ENCODE measurements around the gene LSM3. TPM values are rescaled to one million over a fixed set of nuclear protein-coding genes. Genes with fewer than 3 reads are reported as not detected.

The LSM3 gene
- total RNA-seq, 2 donors from 2014 or later: 15.1 to 15.2 TPM

DNA sequence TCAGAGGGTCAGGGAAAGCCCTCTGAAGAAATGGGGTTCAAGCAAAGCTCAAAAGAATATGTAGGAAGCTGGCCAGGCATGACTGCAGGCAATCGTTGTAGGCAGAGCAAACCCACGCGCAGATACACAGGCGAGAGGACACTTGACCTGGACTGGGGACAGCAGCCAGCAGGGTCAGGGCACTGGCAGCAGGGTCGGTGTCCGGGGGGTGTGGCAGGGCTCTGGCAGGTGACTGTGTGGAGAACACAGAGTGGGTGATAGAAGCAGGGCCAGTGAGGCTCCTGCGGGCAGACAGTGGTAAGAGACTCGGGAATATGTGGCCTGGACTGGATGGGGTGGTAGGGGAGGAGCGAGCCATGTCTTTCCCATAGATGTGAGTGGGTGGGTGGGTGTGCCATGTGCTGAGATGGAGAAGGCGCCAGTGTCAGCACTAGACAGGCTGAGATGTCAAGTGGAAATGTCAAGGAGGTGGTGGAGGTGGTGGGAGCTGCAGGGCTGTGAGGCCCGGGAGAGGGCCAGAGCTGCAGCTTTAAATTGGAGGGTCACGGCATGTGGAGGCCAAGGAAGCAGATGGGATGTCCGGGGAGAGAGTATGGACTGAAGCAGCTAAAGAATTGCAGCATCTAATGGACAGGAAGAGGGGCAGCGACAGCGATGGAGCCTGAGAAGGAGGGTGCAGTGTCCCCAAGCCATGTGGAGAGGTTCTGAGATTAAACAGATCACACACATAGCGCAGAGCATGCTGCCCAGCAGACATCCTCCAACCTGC is 40.3 kb upstream of the LSM3 start:
- DNase-seq (ENCODE audit: low spot score) (peak; percentile 25), ATAC-seq (no peak)
- Mint-ChIP-seq H3K4me3 (no peak overlapping the region), H3K27me3 (no peaks in the 10 kb centered on the region), H3K4me1 (ENCODE audit: low read depth in 2 of 2) (peaks cover 22 to 28% of the 10 kb centered on the region in 2 donors), H3K36me3 (no peaks in the 10 kb centered on the region), H3K9me3 (no peaks in the 10 kb centered on the region), H3K27ac (no peak overlapping the region)

GRCh38 chr3:14138878-14139655 is 39.5 kb upstream of the LSM3 start:
- Mint-ChIP-seq H3K27ac (no peak overlapping the region), H3K9me3 (no peaks in the 10 kb centered on the region), H3K4me1 (ENCODE audit: low read depth in 2 of 2) (peaks cover 26 to 32% of the 10 kb centered on the region in 2 donors), H3K36me3 (no peaks in the 10 kb centered on the region), H3K27me3 (no peaks in the 10 kb centered on the region), H3K4me3 (no peak overlapping the region)
- DNase-seq (ENCODE audit: low spot score) (peak; percentile 54), ATAC-seq (no peak)

GRCh38 chr3:14139771-14140170 is 38.8 kb upstream of the LSM3 start:
- Mint-ChIP-seq H3K4me3 (no peak overlapping the region), H3K4me1 (ENCODE audit: low read depth in 2 of 2) (peaks cover 33 to 38% of the 10 kb centered on the region in 2 donors), H3K9me3 (no peaks in the 10 kb centered on the region), H3K27me3 (no peaks in the 10 kb centered on the region), H3K27ac (no peak overlapping the region), H3K36me3 (no peaks in the 10 kb centered on the region)
- no peak for ATAC-seq
- peak; percentile 48 for DNase-seq (ENCODE audit: low spot score)

DNA sequence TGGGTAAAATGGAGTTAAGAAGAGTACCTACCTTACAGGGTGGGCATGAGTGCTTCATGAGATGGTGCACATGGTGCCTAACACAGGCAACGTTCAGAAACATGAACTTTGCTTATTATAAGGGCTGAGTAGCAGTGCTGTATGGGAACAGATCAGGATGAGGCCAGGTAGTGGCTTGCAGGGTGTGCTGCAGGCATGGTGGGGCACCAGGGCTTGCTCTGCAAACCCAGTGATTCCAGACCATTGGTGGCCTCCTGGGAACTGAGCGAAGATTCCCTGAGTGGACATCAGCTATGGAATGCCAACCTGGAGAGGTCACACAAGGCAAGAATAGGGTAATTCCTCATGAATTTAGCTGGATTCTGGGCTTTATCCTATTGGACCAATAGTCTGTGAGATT is 37.9 kb upstream of the LSM3 start:
- Mint-ChIP-seq H3K36me3 (no peaks in the 10 kb centered on the region), H3K27ac (no peak overlapping the region), H3K4me3 (no peak overlapping the region), H3K4me1 (ENCODE audit: low read depth in 2 of 2) (peaks cover 40 to 43% of the 10 kb centered on the region in 2 donors), H3K9me3 (no peaks in the 10 kb centered on the region), H3K27me3 (no peaks in the 10 kb centered on the region)
- no peak for DNase-seq (ENCODE audit: low spot score)
- ATAC-seq: no peak

- Mint-ChIP-seq H3K27ac (peak overlapping the region; percentile 94 to 95), H3K4me1 (ENCODE audit: low read depth in 2 of 2) (peaks cover 44 to 45% of the 10 kb centered on the region in 2 donors), H3K9me3 (no peaks in the 10 kb centered on the region), H3K4me3 (peak overlapping the region; percentile 80), H3K36me3 (no peaks in the 10 kb centered on the region), H3K27me3 (no peaks in the 10 kb centered on the region)
- ATAC-seq: no peak
- peak; percentile 54 for DNase-seq (ENCODE audit: low spot score)
These were observed 37.5 kb upstream of the LSM3 start for GRCh38 chr3:14141144-14141543.

- no peaks in the 10 kb centered on the region for H3K27me3 Mint-ChIP-seq
- H3K4me1 Mint-ChIP-seq (ENCODE audit: low read depth in 2 of 2): peaks cover 47 to 48% of the 10 kb centered on the region in 2 donors
These were observed 36.8 kb upstream of the LSM3 start for GRCh38 chr3:14141602-14142341.

GRCh38 chr3:14142567-14143270 is 35.9 kb upstream of the LSM3 start:
- H3K27ac Mint-ChIP-seq: peak overlapping the region; percentile 94 to 95
- peaks cover 4% of the 10 kb centered on the region for H3K36me3 Mint-ChIP-seq
- H3K4me3 Mint-ChIP-seq: peak overlapping the region; percentile 80
- DNase-seq (ENCODE audit: low spot score) (peak; percentile 67), ATAC-seq (no peak)
- H3K9me3 Mint-ChIP-seq: no peaks in the 10 kb centered on the region
- H3K27me3 Mint-ChIP-seq: no peaks in the 10 kb centered on the region
- peaks cover 47 to 48% of the 10 kb centered on the region in 2 donors for H3K4me1 Mint-ChIP-seq (ENCODE audit: low read depth in 2 of 2)

More at GRCh38 chr3:14141602-14142341, 36.8 kb upstream of the LSM3 start:
- DNase-seq (ENCODE audit: low spot score) (peak; percentile 50), ATAC-seq (peak in 1 of 2 donors; percentile 5)
- no peaks in the 10 kb centered on the region for H3K36me3 Mint-ChIP-seq
- no peaks in the 10 kb centered on the region for H3K9me3 Mint-ChIP-seq
- peak overlapping the region; percentile 94 to 95 for H3K27ac Mint-ChIP-seq
- peak overlapping the region; percentile 80 for H3K4me3 Mint-ChIP-seq

DNA sequence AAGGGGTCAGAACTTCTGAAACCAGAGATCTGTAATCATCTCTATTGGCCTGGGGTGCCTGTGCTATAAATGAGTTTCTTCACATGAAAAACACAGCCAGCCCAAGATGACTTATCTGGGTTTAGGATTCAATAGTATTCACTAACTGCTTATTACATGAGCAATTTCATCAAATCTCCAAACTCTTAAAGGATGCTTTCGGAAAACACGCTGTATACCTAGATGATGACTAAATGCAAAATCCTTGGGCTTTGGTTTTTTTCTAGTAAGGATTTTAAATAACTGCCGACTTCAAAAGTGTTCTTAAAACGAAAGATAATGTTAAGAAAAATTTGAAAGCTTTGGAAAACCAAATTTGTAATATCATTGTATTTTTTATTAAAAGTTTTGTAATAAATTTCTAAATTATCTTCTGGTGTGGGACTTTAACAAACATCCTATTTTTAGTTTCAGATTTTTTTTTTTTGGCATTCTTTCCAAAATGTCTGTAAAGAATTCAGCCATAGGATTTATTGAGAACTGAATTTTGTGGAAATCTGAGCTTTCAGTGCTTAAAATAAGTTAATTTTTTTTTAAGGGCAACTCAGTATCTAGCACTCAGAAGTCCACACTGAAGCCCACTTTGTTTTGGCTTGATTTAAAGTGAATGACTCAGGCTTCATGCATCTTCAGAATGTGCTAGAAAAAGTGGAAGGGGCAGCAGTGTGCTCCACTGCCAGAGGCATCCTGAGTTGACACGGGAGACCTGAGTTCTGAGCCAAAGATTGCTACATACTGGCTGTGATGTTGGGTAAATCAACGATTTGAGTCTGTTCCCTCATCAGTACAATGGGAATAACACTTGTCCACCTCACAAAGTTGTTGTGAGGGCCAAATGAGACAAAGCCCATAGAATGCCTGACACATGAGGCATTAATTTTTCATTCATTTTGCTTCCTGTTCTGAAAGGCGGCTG is 35.1 kb upstream of the LSM3 start:
- Mint-ChIP-seq H3K27ac (peak overlapping the region; percentile 94 to 95), H3K4me3 (peak overlapping the region; percentile 80), H3K27me3 (no peaks in the 10 kb centered on the region), H3K4me1 (ENCODE audit: low read depth in 2 of 2) (peaks cover 47 to 48% of the 10 kb centered on the region in 2 donors), H3K9me3 (no peaks in the 10 kb centered on the region), H3K36me3 (peaks cover 4% of the 10 kb centered on the region)
- no peak for ATAC-seq
- DNase-seq (ENCODE audit: low spot score): no peak

DNA sequence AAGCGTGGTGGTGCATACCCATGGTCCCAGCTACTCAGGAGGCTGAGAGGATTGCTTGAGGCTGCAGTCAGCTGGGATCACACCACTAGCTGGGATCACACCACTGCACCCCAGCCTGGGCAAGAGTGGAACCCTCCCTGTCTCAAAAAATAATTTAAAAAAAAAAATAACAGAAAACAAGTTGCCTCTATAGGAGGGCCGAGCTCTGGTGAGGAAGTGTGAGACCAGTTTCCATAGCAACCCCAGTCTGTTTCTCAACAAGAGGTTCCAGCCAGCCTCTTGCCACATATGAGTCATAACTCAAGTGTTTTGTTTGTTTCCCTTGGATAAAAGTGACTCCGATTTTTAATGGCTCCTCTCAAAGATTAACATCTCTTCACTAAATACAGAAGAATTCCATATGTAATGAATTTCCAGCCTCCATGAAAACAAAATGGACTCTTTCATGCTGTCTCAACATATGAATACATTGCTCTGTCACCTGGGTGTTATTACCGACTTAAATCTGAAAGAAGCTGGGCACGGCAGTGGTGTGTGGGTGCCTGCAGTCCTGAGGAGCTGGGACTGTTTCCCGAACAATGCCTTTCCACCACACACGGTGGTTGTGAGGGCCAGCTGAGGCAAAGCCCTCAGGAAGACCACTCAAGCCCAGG is 34.1 kb upstream of the LSM3 start:
- ATAC-seq: peak; percentile 89 to 91
- peak; percentile 87 for DNase-seq (ENCODE audit: low spot score)
- Mint-ChIP-seq H3K27me3 (no peaks in the 10 kb centered on the region), H3K27ac (peak overlapping the region; percentile 89 to 94), H3K4me1 (ENCODE audit: low read depth in 2 of 2) (peaks cover 46 to 47% of the 10 kb centered on the region in 2 donors), H3K4me3 (peak overlapping the region; percentile 76), H3K9me3 (no peaks in the 10 kb centered on the region), H3K36me3 (peaks cover 4% of the 10 kb centered on the region)

DNA sequence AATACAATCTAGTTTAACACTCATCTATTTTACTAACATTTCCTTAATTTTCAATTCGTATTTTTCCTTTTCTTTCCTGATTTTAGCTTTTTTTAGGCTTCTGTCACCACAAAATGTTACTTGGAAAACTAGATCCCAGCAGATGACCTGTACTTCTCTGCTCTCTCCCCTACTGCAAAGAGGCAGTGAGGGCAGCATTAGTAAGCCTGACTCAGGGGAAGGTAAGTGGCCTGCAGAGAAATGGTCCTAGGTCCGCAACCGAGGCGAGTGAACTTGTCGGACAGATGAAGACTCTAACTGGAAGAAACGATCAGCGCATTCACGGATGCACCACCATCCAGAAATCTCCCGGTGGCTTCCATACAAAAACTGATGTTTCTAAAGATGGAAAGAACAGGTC is 33.4 kb upstream of the LSM3 start:
- Mint-ChIP-seq H3K4me3 (peak overlapping the region; percentile 30), H3K9me3 (no peaks in the 10 kb centered on the region), H3K4me1 (ENCODE audit: low read depth in 2 of 2) (peaks cover 44 to 47% of the 10 kb centered on the region in 2 donors), H3K27ac (peak overlapping the region; percentile 89 to 94), H3K36me3 (peaks cover 4% of the 10 kb centered on the region), H3K27me3 (no peaks in the 10 kb centered on the region)
- ATAC-seq (no peak), DNase-seq (ENCODE audit: low spot score) (peak; percentile 18)

DNA sequence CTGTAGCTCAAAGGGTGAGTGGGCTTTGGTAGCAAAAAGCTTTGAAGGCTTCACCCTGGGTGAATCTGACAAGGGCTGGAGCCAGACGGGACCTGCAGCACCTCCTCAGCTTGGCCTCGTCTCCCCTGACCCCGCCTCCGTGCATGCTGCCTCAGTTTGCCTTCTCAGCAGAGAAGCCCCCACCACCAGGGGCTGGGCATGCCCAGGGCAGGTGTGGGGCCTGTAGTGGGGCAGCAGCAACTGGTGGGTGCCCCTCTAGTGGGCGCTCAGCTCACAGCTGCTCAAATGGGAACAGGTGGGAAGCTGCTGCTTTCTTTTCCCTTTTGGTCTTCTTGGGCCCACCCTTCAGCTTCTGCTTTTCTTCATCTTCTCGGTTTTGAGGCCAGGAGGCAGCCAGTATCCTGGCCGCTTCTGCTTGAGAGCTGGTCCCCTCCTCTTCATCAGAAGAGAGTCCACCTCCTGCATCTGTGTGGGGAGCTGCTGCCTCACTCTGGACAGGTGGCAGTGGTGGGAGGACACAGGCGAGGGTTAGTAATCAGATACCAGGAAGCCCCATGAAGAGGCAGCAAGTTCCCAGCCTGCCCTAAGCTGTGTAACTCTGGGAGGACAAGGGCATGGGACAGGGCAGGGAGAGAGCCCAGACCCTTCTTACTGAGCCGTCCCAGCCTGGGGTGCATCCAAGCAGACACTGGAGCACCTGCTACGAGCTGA is 32.8 kb upstream of the LSM3 start:
- Mint-ChIP-seq H3K27ac (peak overlapping the region; percentile 80 to 89), H3K4me1 (ENCODE audit: low read depth in 2 of 2) (peaks cover 43 to 47% of the 10 kb centered on the region in 2 donors), H3K36me3 (peaks cover 4% of the 10 kb centered on the region), H3K4me3 (no peak overlapping the region), H3K9me3 (no peaks in the 10 kb centered on the region), H3K27me3 (no peaks in the 10 kb centered on the region)
- no peak for ATAC-seq
- DNase-seq (ENCODE audit: low spot score): peak; percentile 22

Measured in natural killer cell treated with Interleukin-12 subunit alpha and Interleukin-12 subunit beta and Interleukin-15 and Interleukin-18, amount 100 ng/mL, for 72 hours (primary cell).